ENCODE data around the gene TRANK1.

The TRANK1 gene

GRCh38 chr3:36786921-36787890 lies 157.6 kb downstream of the TRANK1 start:
- no peak for DNase-seq

DNA sequence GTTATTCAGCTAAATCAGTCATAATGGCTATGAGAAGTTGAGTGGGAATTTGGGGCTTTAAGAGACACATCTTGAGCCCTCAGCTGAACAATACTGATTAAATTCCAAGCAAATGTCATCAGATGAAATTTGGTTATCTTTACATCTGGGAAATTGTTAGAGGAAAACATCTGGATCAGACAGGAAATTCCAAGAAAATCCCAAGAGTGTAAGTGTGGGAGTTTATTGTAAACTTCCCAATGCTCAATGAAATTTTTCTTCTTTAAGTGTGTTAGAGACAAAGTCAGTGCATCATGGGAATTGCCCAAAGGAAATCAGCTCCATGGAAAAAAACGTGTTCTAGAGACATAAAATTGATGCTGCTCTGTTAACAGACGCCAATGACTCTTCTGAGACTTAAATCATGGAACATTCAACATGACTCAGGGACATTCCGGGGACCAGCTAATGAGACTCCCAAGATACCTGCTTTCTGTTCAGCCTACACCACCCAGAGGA lies 160.7 kb downstream of the TRANK1 start:
- no peak for DNase-seq

DNA sequence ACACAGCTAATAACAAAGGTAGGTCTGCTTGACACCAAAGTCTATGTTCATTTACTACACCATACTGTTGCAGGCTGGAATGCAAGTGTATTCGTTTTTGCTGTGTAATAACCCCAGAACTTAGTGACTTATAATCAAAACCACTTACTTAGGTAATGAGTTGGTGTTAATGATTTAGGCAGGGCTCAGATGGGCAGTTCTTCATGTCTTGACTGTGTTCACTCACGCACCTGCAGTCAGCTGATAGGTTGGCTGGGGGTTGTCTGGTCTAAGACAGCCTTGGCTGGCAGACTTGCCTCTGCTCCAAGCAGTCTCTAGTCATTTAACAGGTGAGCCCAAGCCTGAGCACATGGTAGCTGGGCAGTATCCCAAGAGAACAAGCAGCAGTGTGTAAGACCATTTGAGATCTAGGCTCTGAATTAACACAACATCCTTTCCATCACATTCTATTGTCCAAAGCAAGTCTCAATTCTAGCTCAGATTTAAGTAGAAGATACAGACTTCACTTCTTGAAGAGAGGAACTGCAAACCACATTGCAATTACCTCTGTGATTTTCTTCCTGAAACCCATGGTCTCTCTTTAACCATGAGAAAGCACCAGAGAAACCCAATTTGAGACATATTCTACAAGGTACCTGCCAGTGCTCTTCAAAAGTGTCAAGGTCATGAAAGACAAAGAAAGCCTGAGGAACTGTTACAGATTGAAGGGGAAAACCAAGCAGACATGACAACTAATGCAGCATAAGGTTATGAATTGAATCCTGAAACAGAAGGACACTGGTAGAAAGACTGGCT lies 167.2 kb downstream of the TRANK1 start:
- DNase-seq, result peak; percentile 9
